Psoas muscle (tissue), 8 donors: Measurements from ENCODE around the gene AXIN1. TPM values are rescaled to one million over a fixed set of nuclear protein-coding genes. Genes with fewer than 3 reads are reported as not detected.

Experiments used
- ATAC-seq, 4 donors: fragments of 200-7000 bp; cut with Tn5 transposase; one replicate each; pipeline ENCODE4 v1.9.1; 2020; ENCODE audit warnings: moderate library complexity in 3 of 4, mild to moderate bottlenecking in 2 of 4
- DNase-seq, 2 donors: peaks; one replicate each; pipeline ENCODE4 v3.0.0-alpha.2; 2020
- H3K27ac ChIP-seq: fragments of 200-600 bp; one replicate; pipeline ENCODE4 v1.8.0; 2022
- H3K27me3 ChIP-seq, 3 donors: fragments of 200-600 bp in 1 of 3; one replicate each; pipeline versions ENCODE4 v1.6.1 to v1.8.0; 2013 to 2022; ENCODE audit warnings: low read length in 2 of 3, mild to moderate bottlenecking in 2 of 3, moderate library complexity in 1 of 3; ENCODE audit not compliant: insufficient read depth in 3 of 3
- H3K36me3 ChIP-seq, 2 donors: fragments of 200-600 bp in 1 of 2; one replicate each; pipeline versions ENCODE4 v1.6.1 to v1.8.0; 2013 to 2022; ENCODE audit warnings: low read depth in 1 of 2, mild to moderate bottlenecking in 1 of 2, moderate library complexity in 1 of 2; ENCODE audit not compliant: insufficient read depth in 1 of 2
- H3K4me1 ChIP-seq: fragments of 200-600 bp; one replicate; pipeline ENCODE4 v1.8.0; 2022
- H3K4me3 ChIP-seq: fragments of 200-600 bp; one replicate; pipeline ENCODE4 v1.8.0; 2022; ENCODE audit warnings: mild to moderate bottlenecking
- H3K9me3 ChIP-seq: fragments of 200-600 bp; one replicate; pipeline ENCODE4 v1.8.0; 2022
- WGBS, 3 donors: extraction: QIAGEN DNeasy Blood & Tissue Kit; methylation state at CpG; one replicate each; pipeline versions ENCODE4 v1.1.6 to v1.1.7; 2013; 5-methylcytosine and 5-hydroxymethylcytosine counted together
- intact Hi-C, 2 donors: fragments of 100-400 bp; cut with DNase I; formaldehyde crosslinking; loops; one replicate each; pipeline versions ENCODE4 v1.11.0 to v1.14.2; 2022
- polyA plus RNA-seq, 3 donors: library from polyadenylated mRNA; stranded (reverse); fragments of 200-250 nt; gene quantifications; one replicate each; pipeline ENCODE4 v1.2.3, GENCODE V29; 2013
- total RNA-seq, 4 donors: library from RNA; stranded (reverse); fragmentation: NEBNext Ultra II Directional in 2 of 4; extraction: Animal tissue kit (Norgen Biotek cat#: 25700) in 2 of 4; gene quantifications; one replicate each; pipeline versions ENCODE4 v1.2.1 to v1.2.4, GENCODE V29; 2021 to 2023
- TF ChIP-seq, protein P1 (sequence below): fragments of 200-600 bp; IDR thresholded peaks from one replicate; pipeline ENCODE4 v1.8.0; 2022; ENCODE audit warnings: antibody characterized with exemption
- donor health status: healthy with polysubstance abuse.
- donor health status: DM: no; HTN: no; CAD: no; lungs with moderate emphysema.
- donor health status: Bipolar disorder and iron deficiency.
- donor health status: healthy.
- donor health status: DM: yes; HTN: yes; CAD: no.
- donor health status: DM: no; HTN: no; CAD: no.
- donor health status: DM: no; HTN: no; CAD: no.
- donor health status: DM: yes; HTN: yes; CAD: no.

The AXIN1 gene
- total and polyA plus RNA-seq, 7 donors = 12.1 to 32.3 (median 23.2) TPM

DNA sequence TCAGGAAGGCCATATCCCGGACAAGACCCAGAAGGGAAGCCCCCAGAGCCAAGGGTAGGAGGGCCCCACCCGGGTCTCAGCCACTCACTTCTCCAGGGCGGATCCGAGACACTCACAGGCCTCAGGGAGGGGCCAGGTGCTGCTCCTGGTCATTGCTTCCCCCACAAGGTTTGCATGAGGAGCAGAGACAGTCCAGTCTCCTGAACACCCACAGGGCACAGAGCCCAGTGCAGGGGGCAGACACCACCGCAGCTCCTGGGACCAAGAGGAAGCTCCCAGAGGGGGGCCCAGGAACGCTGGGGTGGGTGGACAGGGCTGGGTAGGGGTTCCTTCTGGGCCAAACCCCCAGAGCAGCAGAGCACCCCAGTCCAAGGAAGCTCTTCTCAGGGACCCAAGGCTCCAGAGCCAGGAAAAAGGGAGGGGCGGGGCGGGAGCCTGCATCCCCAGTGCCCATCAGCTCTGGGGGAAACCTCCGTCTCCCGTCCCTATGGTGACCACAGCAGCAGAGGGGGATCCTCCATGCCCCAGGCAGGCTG lies 18.5 kb upstream of the AXIN1 start:
- peak overlapping the region; percentile 60 for H3K4me3 ChIP-seq
- peaks cover 13% of the 10 kb centered on the region for H3K4me1 ChIP-seq
- peak in 3 of 4 donors; percentile 5 to 24 (median 22) for ATAC-seq
- no peak for DNase-seq
- 45 to 60% (median 49%) methylated on average over 8 to 10 of the region's 10 CpGs for WGBS, 3 donors
- peak overlapping the region; percentile 67 for H3K27ac ChIP-seq
- no peaks in the 10 kb centered on the region for H3K27me3 ChIP-seq
- H3K9me3 ChIP-seq = no peaks in the 10 kb centered on the region
- TF ChIP-seq, protein P1, sequence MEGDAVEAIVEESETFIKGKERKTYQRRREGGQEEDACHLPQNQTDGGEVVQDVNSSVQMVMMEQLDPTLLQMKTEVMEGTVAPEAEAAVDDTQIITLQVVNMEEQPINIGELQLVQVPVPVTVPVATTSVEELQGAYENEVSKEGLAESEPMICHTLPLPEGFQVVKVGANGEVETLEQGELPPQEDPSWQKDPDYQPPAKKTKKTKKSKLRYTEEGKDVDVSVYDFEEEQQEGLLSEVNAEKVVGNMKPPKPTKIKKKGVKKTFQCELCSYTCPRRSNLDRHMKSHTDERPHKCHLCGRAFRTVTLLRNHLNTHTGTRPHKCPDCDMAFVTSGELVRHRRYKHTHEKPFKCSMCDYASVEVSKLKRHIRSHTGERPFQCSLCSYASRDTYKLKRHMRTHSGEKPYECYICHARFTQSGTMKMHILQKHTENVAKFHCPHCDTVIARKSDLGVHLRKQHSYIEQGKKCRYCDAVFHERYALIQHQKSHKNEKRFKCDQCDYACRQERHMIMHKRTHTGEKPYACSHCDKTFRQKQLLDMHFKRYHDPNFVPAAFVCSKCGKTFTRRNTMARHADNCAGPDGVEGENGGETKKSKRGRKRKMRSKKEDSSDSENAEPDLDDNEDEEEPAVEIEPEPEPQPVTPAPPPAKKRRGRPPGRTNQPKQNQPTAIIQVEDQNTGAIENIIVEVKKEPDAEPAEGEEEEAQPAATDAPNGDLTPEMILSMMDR = no peak
- intact Hi-C loops = no loop called here
- peaks cover 4 to 76% of the 10 kb centered on the region in 2 donors for H3K36me3 ChIP-seq

DNA sequence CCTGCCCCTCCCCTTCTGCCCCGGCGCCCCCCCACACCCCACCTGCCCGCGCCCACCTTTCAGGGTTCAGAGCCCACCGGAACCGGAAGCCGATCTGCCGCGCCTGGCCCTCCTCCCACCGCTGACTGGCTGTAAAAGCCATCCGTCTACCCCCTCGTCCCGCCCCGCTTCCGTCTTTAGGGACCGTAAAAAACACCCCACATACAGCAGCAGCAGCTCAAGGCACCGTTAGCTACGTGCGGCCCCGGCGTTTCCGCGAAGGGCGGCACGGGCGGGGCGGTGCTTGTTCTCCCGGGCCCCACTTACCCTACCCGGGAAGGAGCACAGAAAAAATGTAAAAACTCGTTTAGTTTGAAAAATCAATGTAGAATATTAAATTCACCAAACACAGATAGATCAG lies 17.9 kb upstream of the AXIN1 start, which contains the start of gene MRPL28:
TSS of gene MRPL28 (minus strand) at position 96 of the 400 bp plus-strand sequence. CDS start 320 bp downstream, outside the sequence.
- TF ChIP-seq, protein P1 = no peak
- no peaks in the 10 kb centered on the region for H3K27me3 ChIP-seq
- peak within 1 kb of the TSS; percentile 67 for H3K27ac ChIP-seq
- 0% methylated on average over 26 to 30 of the region's 30 CpGs for WGBS, 3 donors
- no peaks in the 10 kb centered on the region for H3K9me3 ChIP-seq
- peak; percentile 94 to 98 (median 96) for ATAC-seq
- DNase-seq = peak; percentile 94 to 97
- peak within 1 kb of the TSS; percentile 60 for H3K4me3 ChIP-seq
- intact Hi-C loops = no loop called here
- H3K4me1 ChIP-seq = peaks cover 13% of the 10 kb centered on the region
- peaks cover 4 to 72% of the 10 kb centered on the region in 2 donors for H3K36me3 ChIP-seq

DNA sequence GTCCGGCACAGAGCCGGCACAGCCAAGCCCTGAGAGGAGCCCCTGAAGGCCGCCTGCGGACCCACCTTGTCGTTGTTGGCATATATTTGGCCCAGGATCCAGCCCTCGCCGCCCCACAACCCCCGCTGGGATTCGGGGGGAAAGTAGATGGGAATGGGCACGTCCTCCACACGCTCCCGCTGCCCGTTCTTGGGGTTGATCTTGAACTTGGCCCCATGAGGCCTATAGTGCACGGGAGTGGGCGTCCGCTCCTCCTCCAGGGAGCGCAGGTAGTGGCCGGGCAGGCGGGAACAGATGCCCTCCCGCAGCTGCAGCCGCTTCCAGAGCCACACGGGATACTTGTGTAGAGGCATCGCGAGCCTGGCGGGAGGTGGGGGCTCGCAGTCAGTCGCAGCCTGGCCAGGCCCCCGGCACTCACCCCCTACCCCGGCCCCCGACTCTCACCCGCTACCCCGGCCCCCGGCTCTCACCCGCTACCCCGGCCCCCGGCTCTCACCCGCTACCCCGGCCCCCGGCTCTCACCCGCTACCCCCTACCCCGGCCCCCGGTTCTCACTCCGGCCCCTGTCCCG lies 17.4 kb upstream of the AXIN1 start:
- no peak for DNase-seq
- TF ChIP-seq, protein P1 = no peak
- intact Hi-C loops = no loop called here

DNA sequence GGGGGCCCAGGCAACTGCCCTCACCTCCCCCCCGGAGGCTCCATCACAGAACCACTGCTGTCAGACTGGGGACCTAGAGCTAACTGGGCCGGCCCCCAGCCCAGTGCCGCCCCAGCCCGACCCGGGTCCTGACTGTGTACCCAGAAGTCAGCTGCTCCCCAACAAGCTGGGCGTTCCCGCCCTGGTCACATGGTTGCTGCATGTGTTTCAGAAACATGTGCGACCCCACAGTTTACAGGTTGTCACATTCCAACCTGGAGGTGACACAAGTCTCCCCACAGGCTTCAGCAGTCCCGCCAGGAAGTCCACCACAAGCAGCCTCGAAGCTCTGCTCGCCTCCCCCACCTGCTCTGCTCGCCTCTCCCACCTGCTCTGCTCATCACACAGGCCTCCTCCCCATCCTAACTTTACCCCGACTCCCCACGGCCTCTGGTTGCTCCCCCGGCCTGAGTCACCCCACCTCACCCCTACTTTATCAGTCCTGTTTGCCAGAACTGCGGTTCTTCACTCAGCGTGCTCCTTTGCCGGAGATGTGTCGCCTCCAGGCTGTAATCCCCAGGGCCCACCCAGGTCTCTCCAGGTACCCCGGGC lies 16.8 kb upstream of the AXIN1 start:
- Histone ChIP-seq H3K27me3 (peaks cover 0 to 5% (median 0%) of the 10 kb centered on the region in 3 donors), H3K27ac (no peak overlapping the region), H3K4me3 (peak overlapping the region; percentile 60), H3K36me3 (peaks cover 4 to 61% of the 10 kb centered on the region in 2 donors), H3K4me1 (peaks cover 13% of the 10 kb centered on the region), H3K9me3 (no peaks in the 10 kb centered on the region)
- no peak for ATAC-seq
- TF ChIP-seq, protein P1 = no peak
- 83 to 84% (median 84%) methylated on average over 20 of the region's 20 CpGs for WGBS, 3 donors
- DNase-seq = no peak
- intact Hi-C loops = no loop called here

More for the DNA sequence above, 17.4 kb upstream of the AXIN1 start:
- no peaks in the 10 kb centered on the region for H3K9me3 ChIP-seq
- ATAC-seq = peak in 3 of 4 donors; percentile 44 to 74 (median 48)
- no peak overlapping the region for H3K27ac ChIP-seq
- no peaks in the 10 kb centered on the region for H3K27me3 ChIP-seq
- 26 to 30% (median 29%) methylated on average over 36 to 44 of the region's 44 CpGs for WGBS, 3 donors
- H3K36me3 ChIP-seq = peaks cover 4 to 67% of the 10 kb centered on the region in 2 donors
- H3K4me1 ChIP-seq = peaks cover 13% of the 10 kb centered on the region
- H3K4me3 ChIP-seq = peak overlapping the region; percentile 60
